Measurements from ENCODE around the gene PEX14. TPM values are rescaled to one million over a fixed set of nuclear protein-coding genes. Genes with fewer than 3 reads are reported as not detected.
A peak's percentile ranks its signal among the peaks of the same experiment; 100 is the strongest.

PEX14 gene
- total and polyA plus RNA-seq, 2 experiments from 2014 or later = 17.6 to 19.6 TPM

DNA sequence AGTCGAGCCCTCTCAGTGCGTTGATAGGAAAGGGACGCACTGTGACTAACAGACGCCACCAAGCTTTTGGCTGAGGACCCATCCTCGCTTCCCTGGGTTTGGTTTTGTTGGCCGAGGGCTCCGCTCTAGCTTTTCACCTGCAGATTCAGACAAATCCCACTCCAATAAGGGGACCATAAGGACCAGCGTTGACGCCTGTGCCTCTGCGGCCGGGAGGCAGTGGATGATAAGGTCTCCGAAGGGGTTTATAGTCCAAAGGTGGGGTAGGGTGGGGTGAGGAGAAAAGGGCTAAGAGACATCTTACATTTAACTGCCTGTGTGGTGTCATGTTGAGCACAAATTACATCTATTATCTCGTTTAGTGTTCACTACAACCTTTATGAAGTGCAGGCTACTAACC, 760 bp downstream of the PEX14 start:
- Histone ChIP-seq H3K36me3 (ENCODE audit: insufficient read depth) (no peaks in the 10 kb centered on the region), H3K79me2 (replicated peaks; ENCODE audit: insufficient read depth) (peaks cover 68% of the 10 kb centered on the region), H3K27me3 (ENCODE audit: insufficient read depth) (no peaks in the 10 kb centered on the region), H3K4me3 (peak overlapping the region; percentile 99), H3K4me2 (peak overlapping the region; percentile 96), H3F3A (replicated peaks; ENCODE audit: low read depth) (peaks cover 11% of the 10 kb centered on the region), H3K27ac (ENCODE audit: low read depth) (peak overlapping the region; percentile 97), H2AFZ (peak overlapping the region; percentile 86), H3K4me1 (ENCODE audit: insufficient read depth) (peaks cover 20% of the 10 kb centered on the region), H3K9me2 (ENCODE audit: insufficient read depth) (no peaks in the 10 kb centered on the region), H4K20me1 (replicated peaks; ENCODE audit: insufficient read depth) (peaks cover 21% of the 10 kb centered on the region)
- H3K4me3 Mint-ChIP-seq = peak overlapping the region; percentile 94
- H3K36me3 Mint-ChIP-seq (ENCODE audit: low read depth) = peaks cover 4% of the 10 kb centered on the region; the same call in 2 of the 3 replicates
- peaks cover 11% of the 10 kb centered on the region for H3K27me3 Mint-ChIP-seq (ENCODE audit: insufficient read depth, low read depth, poor library complexity)
- H3K4me1 Mint-ChIP-seq = peaks cover 22% of the 10 kb centered on the region
- DNase-seq (ENCODE audit: low spot score) (no peak), ATAC-seq (no peak)
- H3K27ac Mint-ChIP-seq = peak overlapping the region; percentile 83
- TF ChIP-seq, protein P1, sequence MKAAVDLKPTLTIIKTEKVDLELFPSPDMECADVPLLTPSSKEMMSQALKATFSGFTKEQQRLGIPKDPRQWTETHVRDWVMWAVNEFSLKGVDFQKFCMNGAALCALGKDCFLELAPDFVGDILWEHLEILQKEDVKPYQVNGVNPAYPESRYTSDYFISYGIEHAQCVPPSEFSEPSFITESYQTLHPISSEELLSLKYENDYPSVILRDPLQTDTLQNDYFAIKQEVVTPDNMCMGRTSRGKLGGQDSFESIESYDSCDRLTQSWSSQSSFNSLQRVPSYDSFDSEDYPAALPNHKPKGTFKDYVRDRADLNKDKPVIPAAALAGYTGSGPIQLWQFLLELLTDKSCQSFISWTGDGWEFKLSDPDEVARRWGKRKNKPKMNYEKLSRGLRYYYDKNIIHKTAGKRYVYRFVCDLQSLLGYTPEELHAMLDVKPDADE (IDR thresholded peaks at IDR 0.05) = no peak
- TF ChIP-seq NANOG (IDR thresholded peaks at IDR 0.05; ENCODE audit: borderline replicate concordance) (no peak), POLR2AphosphoS5 (IDR thresholded peaks at IDR 0.05; ENCODE audit: low read depth) (no peak), EZH2 (IDR thresholded peaks at IDR 0.05; ENCODE audit: low read depth, unreplicated experiment) (no peak), CREB1 (CRISPR knock-in tag; IDR thresholded peaks at IDR 0.05; ENCODE audit: low read depth) (no peak), ZNF331 (CRISPR knock-in tag; IDR thresholded peaks at IDR 0.05; ENCODE audit: low read depth) (no peak), STAT1 (IDR thresholded peaks at IDR 0.05; ENCODE audit: unreplicated experiment) (no peak), JUNB (IDR thresholded peaks at IDR 0.05; ENCODE audit: unreplicated experiment) (no peak), EZH2phosphoT487 (IDR thresholded peaks at IDR 0.05; ENCODE audit: unreplicated experiment) (no peak), ZNF114 (CRISPR knock-in tag; IDR thresholded peaks at IDR 0.05) (no peak)
- TF ChIP-seq, protein P2, sequence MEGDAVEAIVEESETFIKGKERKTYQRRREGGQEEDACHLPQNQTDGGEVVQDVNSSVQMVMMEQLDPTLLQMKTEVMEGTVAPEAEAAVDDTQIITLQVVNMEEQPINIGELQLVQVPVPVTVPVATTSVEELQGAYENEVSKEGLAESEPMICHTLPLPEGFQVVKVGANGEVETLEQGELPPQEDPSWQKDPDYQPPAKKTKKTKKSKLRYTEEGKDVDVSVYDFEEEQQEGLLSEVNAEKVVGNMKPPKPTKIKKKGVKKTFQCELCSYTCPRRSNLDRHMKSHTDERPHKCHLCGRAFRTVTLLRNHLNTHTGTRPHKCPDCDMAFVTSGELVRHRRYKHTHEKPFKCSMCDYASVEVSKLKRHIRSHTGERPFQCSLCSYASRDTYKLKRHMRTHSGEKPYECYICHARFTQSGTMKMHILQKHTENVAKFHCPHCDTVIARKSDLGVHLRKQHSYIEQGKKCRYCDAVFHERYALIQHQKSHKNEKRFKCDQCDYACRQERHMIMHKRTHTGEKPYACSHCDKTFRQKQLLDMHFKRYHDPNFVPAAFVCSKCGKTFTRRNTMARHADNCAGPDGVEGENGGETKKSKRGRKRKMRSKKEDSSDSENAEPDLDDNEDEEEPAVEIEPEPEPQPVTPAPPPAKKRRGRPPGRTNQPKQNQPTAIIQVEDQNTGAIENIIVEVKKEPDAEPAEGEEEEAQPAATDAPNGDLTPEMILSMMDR (conservative IDR thresholded peaks at IDR 0.05; ENCODE audit: low read depth in 2 of 2) = no peak
- TF ChIP-seq, protein P3, sequence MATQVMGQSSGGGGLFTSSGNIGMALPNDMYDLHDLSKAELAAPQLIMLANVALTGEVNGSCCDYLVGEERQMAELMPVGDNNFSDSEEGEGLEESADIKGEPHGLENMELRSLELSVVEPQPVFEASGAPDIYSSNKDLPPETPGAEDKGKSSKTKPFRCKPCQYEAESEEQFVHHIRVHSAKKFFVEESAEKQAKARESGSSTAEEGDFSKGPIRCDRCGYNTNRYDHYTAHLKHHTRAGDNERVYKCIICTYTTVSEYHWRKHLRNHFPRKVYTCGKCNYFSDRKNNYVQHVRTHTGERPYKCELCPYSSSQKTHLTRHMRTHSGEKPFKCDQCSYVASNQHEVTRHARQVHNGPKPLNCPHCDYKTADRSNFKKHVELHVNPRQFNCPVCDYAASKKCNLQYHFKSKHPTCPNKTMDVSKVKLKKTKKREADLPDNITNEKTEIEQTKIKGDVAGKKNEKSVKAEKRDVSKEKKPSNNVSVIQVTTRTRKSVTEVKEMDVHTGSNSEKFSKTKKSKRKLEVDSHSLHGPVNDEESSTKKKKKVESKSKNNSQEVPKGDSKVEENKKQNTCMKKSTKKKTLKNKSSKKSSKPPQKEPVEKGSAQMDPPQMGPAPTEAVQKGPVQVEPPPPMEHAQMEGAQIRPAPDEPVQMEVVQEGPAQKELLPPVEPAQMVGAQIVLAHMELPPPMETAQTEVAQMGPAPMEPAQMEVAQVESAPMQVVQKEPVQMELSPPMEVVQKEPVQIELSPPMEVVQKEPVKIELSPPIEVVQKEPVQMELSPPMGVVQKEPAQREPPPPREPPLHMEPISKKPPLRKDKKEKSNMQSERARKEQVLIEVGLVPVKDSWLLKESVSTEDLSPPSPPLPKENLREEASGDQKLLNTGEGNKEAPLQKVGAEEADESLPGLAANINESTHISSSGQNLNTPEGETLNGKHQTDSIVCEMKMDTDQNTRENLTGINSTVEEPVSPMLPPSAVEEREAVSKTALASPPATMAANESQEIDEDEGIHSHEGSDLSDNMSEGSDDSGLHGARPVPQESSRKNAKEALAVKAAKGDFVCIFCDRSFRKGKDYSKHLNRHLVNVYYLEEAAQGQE (IDR thresholded peaks at IDR 0.05; ENCODE audit: unreplicated experiment) = no peak
- TF ChIP-seq, protein P4, sequence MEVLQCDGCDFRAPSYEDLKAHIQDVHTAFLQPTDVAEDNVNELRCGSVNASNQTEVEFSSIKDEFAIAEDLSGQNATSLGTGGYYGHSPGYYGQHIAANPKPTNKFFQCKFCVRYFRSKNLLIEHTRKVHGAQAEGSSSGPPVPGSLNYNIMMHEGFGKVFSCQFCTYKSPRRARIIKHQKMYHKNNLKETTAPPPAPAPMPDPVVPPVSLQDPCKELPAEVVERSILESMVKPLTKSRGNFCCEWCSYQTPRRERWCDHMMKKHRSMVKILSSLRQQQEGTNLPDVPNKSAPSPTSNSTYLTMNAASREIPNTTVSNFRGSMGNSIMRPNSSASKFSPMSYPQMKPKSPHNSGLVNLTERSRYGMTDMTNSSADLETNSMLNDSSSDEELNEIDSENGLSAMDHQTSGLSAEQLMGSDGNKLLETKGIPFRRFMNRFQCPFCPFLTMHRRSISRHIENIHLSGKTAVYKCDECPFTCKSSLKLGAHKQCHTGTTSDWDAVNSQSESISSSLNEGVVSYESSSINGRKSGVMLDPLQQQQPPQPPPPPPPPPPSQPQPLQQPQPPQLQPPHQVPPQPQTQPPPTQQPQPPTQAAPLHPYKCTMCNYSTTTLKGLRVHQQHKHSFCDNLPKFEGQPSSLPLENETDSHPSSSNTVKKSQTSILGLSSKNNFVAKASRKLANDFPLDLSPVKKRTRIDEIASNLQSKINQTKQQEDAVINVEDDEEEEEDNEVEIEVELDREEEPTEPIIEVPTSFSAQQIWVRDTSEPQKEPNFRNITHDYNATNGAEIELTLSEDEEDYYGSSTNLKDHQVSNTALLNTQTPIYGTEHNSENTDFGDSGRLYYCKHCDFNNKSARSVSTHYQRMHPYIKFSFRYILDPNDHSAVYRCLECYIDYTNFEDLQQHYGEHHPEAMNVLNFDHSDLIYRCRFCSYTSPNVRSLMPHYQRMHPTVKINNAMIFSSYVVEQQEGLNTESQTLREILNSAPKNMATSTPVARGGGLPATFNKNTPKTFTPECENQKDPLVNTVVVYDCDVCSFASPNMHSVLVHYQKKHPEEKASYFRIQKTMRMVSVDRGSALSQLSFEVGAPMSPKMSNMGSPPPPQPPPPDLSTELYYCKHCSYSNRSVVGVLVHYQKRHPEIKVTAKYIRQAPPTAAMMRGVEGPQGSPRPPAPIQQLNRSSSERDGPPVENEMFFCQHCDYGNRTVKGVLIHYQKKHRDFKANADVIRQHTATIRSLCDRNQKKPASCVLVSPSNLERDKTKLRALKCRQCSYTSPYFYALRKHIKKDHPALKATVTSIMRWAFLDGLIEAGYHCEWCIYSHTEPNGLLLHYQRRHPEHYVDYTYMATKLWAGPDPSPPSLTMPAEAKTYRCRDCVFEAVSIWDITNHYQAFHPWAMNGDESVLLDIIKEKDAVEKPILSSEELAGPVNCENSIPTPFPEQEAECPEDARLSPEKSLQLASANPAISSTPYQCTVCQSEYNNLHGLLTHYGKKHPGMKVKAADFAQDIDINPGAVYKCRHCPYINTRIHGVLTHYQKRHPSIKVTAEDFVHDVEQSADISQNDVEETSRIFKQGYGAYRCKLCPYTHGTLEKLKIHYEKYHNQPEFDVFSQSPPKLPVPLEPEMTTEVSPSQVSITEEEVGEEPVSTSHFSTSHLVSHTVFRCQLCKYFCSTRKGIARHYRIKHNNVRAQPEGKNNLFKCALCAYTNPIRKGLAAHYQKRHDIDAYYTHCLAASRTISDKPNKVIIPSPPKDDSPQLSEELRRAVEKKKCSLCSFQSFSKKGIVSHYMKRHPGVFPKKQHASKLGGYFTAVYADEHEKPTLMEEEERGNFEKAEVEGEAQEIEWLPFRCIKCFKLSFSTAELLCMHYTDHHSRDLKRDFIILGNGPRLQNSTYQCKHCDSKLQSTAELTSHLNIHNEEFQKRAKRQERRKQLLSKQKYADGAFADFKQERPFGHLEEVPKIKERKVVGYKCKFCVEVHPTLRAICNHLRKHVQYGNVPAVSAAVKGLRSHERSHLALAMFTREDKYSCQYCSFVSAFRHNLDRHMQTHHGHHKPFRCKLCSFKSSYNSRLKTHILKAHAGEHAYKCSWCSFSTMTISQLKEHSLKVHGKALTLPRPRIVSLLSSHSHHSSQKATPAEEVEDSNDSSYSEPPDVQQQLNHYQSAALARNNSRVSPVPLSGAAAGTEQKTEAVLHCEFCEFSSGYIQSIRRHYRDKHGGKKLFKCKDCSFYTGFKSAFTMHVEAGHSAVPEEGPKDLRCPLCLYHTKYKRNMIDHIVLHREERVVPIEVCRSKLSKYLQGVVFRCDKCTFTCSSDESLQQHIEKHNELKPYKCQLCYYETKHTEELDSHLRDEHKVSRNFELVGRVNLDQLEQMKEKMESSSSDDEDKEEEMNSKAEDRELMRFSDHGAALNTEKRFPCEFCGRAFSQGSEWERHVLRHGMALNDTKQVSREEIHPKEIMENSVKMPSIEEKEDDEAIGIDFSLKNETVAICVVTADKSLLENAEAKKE (CRISPR knock-in tag; IDR thresholded peaks at IDR 0.05) = no peak
- no peaks in the 10 kb centered on the region for H3K9me3 Mint-ChIP-seq

Data from GM23338 (cell line).